GM20000 (cell line): ENCODE results near the gene ADAMTS16.

Experiments used
- DNase-seq: peaks from one replicate; pipeline ENCODE4 v3.0.0; 2012; ENCODE audit warnings: low spot score
- CTCF ChIP-seq: IDR thresholded peaks from 2 replicates; pipeline ENCODE4 v1.5.1; 2012; ENCODE audit warnings: mild to moderate bottlenecking, control low read depth; ENCODE audit errors: extremely low read depth, missing control alignments

ADAMTS16 gene

GRCh38 chr5:5217371-5217770, 77.2 kb downstream of the ADAMTS16 start:
- DNase-seq = no peak
- TF ChIP-seq CTCF = no peak

- TF ChIP-seq CTCF = no peak
- no peak for DNase-seq
Measured at GRCh38 chr5:5218396-5218795, 78.3 kb downstream of the ADAMTS16 start.

- TF ChIP-seq CTCF = no peak
- no peak for DNase-seq
Measured at GRCh38 chr5:5219541-5219940, 79.4 kb downstream of the ADAMTS16 start.

GRCh38 chr5:5220901-5221631, 80.9 kb downstream of the ADAMTS16 start:
- no peak for TF ChIP-seq CTCF
- DNase-seq = no peak

GRCh38 chr5:5221724-5222123, 81.6 kb downstream of the ADAMTS16 start:
- no peak for DNase-seq
- no peak for TF ChIP-seq CTCF

GRCh38 chr5:5231576-5231975, 91.4 kb downstream of the ADAMTS16 start:
- TF ChIP-seq CTCF = no peak
- DNase-seq = no peak

GRCh38 chr5:5234912-5235311, 94.8 kb downstream of the ADAMTS16 start:
- DNase-seq = no peak
- no peak for TF ChIP-seq CTCF
